DND-41 (cell line): Measurements from ENCODE around the gene STOML1.
A peak's percentile ranks its signal among the peaks of the same experiment; 100 is the strongest.

Experiments used
- ATAC-seq: fragments of 200-7000 bp; cut with Tn5 transposase; 3 replicates; pipeline ENCODE4 v1.9.1; 2021; ENCODE audit warnings: low read depth; ENCODE audit not compliant: insufficient read depth
- DNase-seq: peaks from one replicate; pipeline ENCODE4 v3.0.0-alpha.2; 2020
- H2AFZ ChIP-seq: 2 replicates; pipeline ENCODE4 v1.6.0; 2012; ENCODE audit warnings: low read depth, low read length
- H3K27ac ChIP-seq: 2 replicates; pipeline ENCODE4 v1.5.1; 2012; ENCODE audit warnings: low read length, inconsistent platforms
- H3K27me3 ChIP-seq: fragments of 200-600 bp; sonication (generic); 2 replicates; pipeline ENCODE4 v1.6.0; 2012; ENCODE audit warnings: low read length, mild to moderate bottlenecking, inconsistent platforms; ENCODE audit not compliant: insufficient read depth, poor library complexity
- H3K36me3 ChIP-seq: 2 replicates; pipeline ENCODE4 v1.5.1; 2012; ENCODE audit warnings: low read length, inconsistent platforms; ENCODE audit not compliant: insufficient read depth
- H3K4me1 ChIP-seq: 2 replicates; pipeline ENCODE4 v1.5.1; 2012; ENCODE audit warnings: mild to moderate bottlenecking, low read length; ENCODE audit not compliant: insufficient read depth
- H3K4me2 ChIP-seq: 2 replicates; pipeline ENCODE4 v1.6.0; 2012; ENCODE audit warnings: mild to moderate bottlenecking, moderate library complexity, low read length, inconsistent platforms; ENCODE audit not compliant: insufficient read depth
- H3K4me3 ChIP-seq, 2 experiments: fragments of 200-600 bp in 1 of 2; shearing (Covaris generic) in 1 of 2; 2 replicates each; pipeline ENCODE4 v1.5.1; 2012 to 2016; ENCODE audit warnings: inconsistent platforms in 2 of 2, low read length in 2 of 2, mild to moderate bottlenecking in 2 of 2, low read depth in 1 of 2, moderate library complexity in 1 of 2
- H3K79me2 ChIP-seq: 2 replicates; pipeline ENCODE4 v1.6.0; 2012; ENCODE audit warnings: low read length, inconsistent platforms; ENCODE audit not compliant: insufficient read depth
- H3K9ac ChIP-seq: 2 replicates; pipeline ENCODE4 v1.6.0; 2012; ENCODE audit warnings: low read depth, mild to moderate bottlenecking, inconsistent platforms, low read length, moderate library complexity
- H3K9me3 ChIP-seq: 2 replicates; pipeline ENCODE4 v1.5.1; 2012; ENCODE audit warnings: low read length, moderate library complexity, mild to moderate bottlenecking, inconsistent platforms; ENCODE audit not compliant: insufficient read depth, severe bottlenecking
- H4K20me1 ChIP-seq: 2 replicates; pipeline ENCODE4 v1.6.0; 2012; ENCODE audit warnings: low read length; ENCODE audit not compliant: insufficient read depth
- CTCF ChIP-seq: IDR thresholded peaks from 2 replicates; pipeline ENCODE4 v1.5.1; 2012; ENCODE audit warnings: borderline replicate concordance, low read length, moderate library complexity, mild to moderate bottlenecking; ENCODE audit not compliant: poor library complexity, severe bottlenecking; ENCODE audit errors: extremely low read depth
- EZH2 ChIP-seq: IDR thresholded peaks from 3 replicates; pipeline ENCODE4 v1.6.1; 2012; ENCODE audit warnings: borderline replicate concordance, low read depth, mild to moderate bottlenecking, moderate library complexity, low read length, inconsistent platforms; ENCODE audit not compliant: severe bottlenecking

STOML1 gene

GRCh38 chr15:73993211-73993994, 1.3 kb upstream of the STOML1 start:
- Histone ChIP-seq H4K20me1 (no peaks in the 10 kb centered on the region), H3K27me3 (no peaks in the 10 kb centered on the region), H3K4me1 (peaks cover 72% of the 10 kb centered on the region), H3K27ac (peak overlapping the region; percentile 89), H3K79me2 (peaks cover 55% of the 10 kb centered on the region), H3K9ac (peak overlapping the region; percentile 83), H3K9me3 (no peaks in the 10 kb centered on the region), H3K36me3 (peaks cover 11% of the 10 kb centered on the region), H3K4me3 (peak overlapping the region; percentile 90 to 99; a peak in 3 of 4 replicates), H3K4me2 (peak overlapping the region; percentile 98), H2AFZ (peak overlapping the region; percentile 97)
- ATAC-seq: no peak
- DNase-seq: no peak
- TF ChIP-seq CTCF: no peak
- TF ChIP-seq EZH2: no peak

GRCh38 chr15:73992594-73992898, 451 bp upstream of the STOML1 start:
- H2AFZ ChIP-seq: peak overlapping the region; percentile 93
- peak overlapping the region; percentile 98 for H3K4me2 ChIP-seq
- H3K36me3 ChIP-seq: peaks cover 3% of the 10 kb centered on the region
- no peak for DNase-seq
- H3K4me3 ChIP-seq: peak overlapping the region; percentile 83 to 87; a peak in 3 of 4 replicates
- H3K9me3 ChIP-seq: no peaks in the 10 kb centered on the region
- no peak for ATAC-seq
- no peaks in the 10 kb centered on the region for H4K20me1 ChIP-seq
- H3K4me1 ChIP-seq: peaks cover 63% of the 10 kb centered on the region
- peaks cover 46% of the 10 kb centered on the region for H3K79me2 ChIP-seq
- H3K27ac ChIP-seq: peak overlapping the region; percentile 69
- no peak for TF ChIP-seq EZH2
- no peak for TF ChIP-seq CTCF
- peak overlapping the region; percentile 87 for H3K9ac ChIP-seq
- H3K27me3 ChIP-seq: no peaks in the 10 kb centered on the region

GRCh38 chr15:73991260-73991659, 835 bp downstream of the STOML1 start:
- Histone ChIP-seq H3K27ac (peak overlapping the region; percentile 76), H3K4me3 (peak overlapping the region; percentile 83 to 87; a peak in 3 of 4 replicates), H4K20me1 (no peaks in the 10 kb centered on the region), H3K36me3 (peaks cover 2% of the 10 kb centered on the region), H3K27me3 (no peaks in the 10 kb centered on the region), H3K4me1 (peaks cover 50% of the 10 kb centered on the region), H3K79me2 (peaks cover 34% of the 10 kb centered on the region), H3K9ac (peak overlapping the region; percentile 87), H3K4me2 (peak overlapping the region; percentile 98), H3K9me3 (no peaks in the 10 kb centered on the region), H2AFZ (peak overlapping the region; percentile 83)
- TF ChIP-seq EZH2 (no peak), CTCF (no peak)
- ATAC-seq (no peak), DNase-seq (no peak)
